COLO668 (cell line): ENCODE measurements around the gene LPA.
A peak's percentile ranks its signal among the peaks of the same experiment; 100 is the strongest.
"Not testable (repeated sequence)": the region's sequence is repeated elsewhere in the genome, so short reads cannot be mapped to it uniquely, and the experiment has no call there.

Experiments used
- DNase-seq: peaks from one replicate; lab custom pipeline; 2025; ENCODE audit not compliant: unreplicated experiment; lab: John Stamatoyannopoulos, UW

LPA gene

GRCh38 chr6:160662429-160662828, 1.6 kb downstream of the LPA start:
- DNase-seq = no peak

- DNase-seq = no peak
These were observed 2.9 kb downstream of the LPA start for GRCh38 chr6:160661216-160661615.

- no peak for DNase-seq
These were observed 4.5 kb downstream of the LPA start for GRCh38 chr6:160659562-160659961.

- no peak for DNase-seq
These were observed 29.4 kb downstream of the LPA start for GRCh38 chr6:160634706-160635105.

- no peak for DNase-seq
These were observed 67.9 kb downstream of the LPA start for GRCh38 chr6:160595838-160596832.

GRCh38 chr6:160595297-160595696, 68.8 kb downstream of the LPA start:
- DNase-seq = not testable (repeated sequence)

- no peak for DNase-seq
These were observed 77.7 kb downstream of the LPA start for GRCh38 chr6:160586374-160586773.

- DNase-seq = no peak
These were observed 80.3 kb downstream of the LPA start for GRCh38 chr6:160583794-160584193.

- no peak for DNase-seq
These were observed 82.7 kb downstream of the LPA start for GRCh38 chr6:160581406-160581805.

- not testable (repeated sequence) for DNase-seq
These were observed 85.6 kb downstream of the LPA start for GRCh38 chr6:160578515-160578914.

- no peak for DNase-seq
These were observed 90.1 kb downstream of the LPA start for GRCh38 chr6:160573943-160574342.

- DNase-seq = not testable (repeated sequence)
These were observed 92.9 kb downstream of the LPA start for GRCh38 chr6:160571201-160571600.

GRCh38 chr6:160544802-160545201, 119.3 kb downstream of the LPA start:
- DNase-seq = no peak

- DNase-seq = no peak
These were observed 128.8 kb downstream of the LPA start for GRCh38 chr6:160535270-160535669.

- DNase-seq = peak; percentile 7
These were observed 129.9 kb downstream of the LPA start for GRCh38 chr6:160534050-160534696.

GRCh38 chr6:160532315-160532714, 131.8 kb downstream of the LPA start:
- no peak for DNase-seq

GRCh38 chr6:160531826-160532225, 132.2 kb downstream of the LPA start:
- no peak for DNase-seq

GRCh38 chr6:160529524-160529923, 134.6 kb downstream of the LPA start:
- not testable (repeated sequence) for DNase-seq

- no peak for DNase-seq
These were observed 140.9 kb downstream of the LPA start for GRCh38 chr6:160523223-160523622.

GRCh38 chr6:160520043-160520904, 143.8 kb downstream of the LPA start:
- peak; percentile 51 for DNase-seq

GRCh38 chr6:160519603-160520042, 144.5 kb downstream of the LPA start:
- DNase-seq = no peak
